Cardiac muscle cell (in vitro differentiated cells and primary cell): ENCODE results near the gene FRMD4B. TPM values are rescaled to one million over a fixed set of nuclear protein-coding genes. Genes with fewer than 3 reads are reported as not detected.
A peak's percentile ranks its signal among the peaks of the same experiment; 100 is the strongest.

Experiments
- DNase-seq, 2 donors: peaks; one replicate each; pipeline versions ENCODE4 v3.0.0 to v3.0.0-alpha.2; 2010 to 2017; ENCODE audit warnings: low read depth in 1 of 2, low spot score in 1 of 2
- H3K27ac ChIP-seq: fragments of 200-600 bp; sonication (generic); 2 replicates; pipeline ENCODE4 v1.5.1; 2016
- H3K27me3 ChIP-seq: fragments of 200-600 bp; sonication (generic); 2 replicates; pipeline ENCODE4 v1.6.0; 2016; ENCODE audit warnings: control low read depth
- H3K36me3 ChIP-seq: fragments of 200-600 bp; sonication (generic); 2 replicates; pipeline ENCODE4 v1.5.1; 2016; ENCODE audit warnings: control low read depth
- H3K4me1 ChIP-seq: fragments of 200-600 bp; sonication (generic); 2 replicates; pipeline ENCODE4 v1.8.1; 2017; ENCODE audit warnings: low read depth, mild to moderate bottlenecking, mixed run types
- H3K4me3 ChIP-seq: fragments of 200-600 bp; sonication (generic); 2 replicates; pipeline ENCODE4 v1.5.1; 2016; ENCODE audit warnings: mild to moderate bottlenecking
- H3K9me3 ChIP-seq: fragments of 200-600 bp; sonication (generic); 2 replicates; pipeline ENCODE4 v1.5.1; 2017; ENCODE audit warnings: low read depth, mild to moderate bottlenecking, control low read depth
- CTCF ChIP-seq: IDR thresholded peaks from 2 replicates; pipeline ENCODE4 v1.5.1; 2012; ENCODE audit warnings: low read depth, mild to moderate bottlenecking, low read length
- polyA plus RNA-seq: library from polyadenylated mRNA; unstranded; fragments of >200 nt; fragmentation: Nextera tagmentation; extraction: Ambion mirVana; gene quantifications from 2 replicates; pipeline ENCODE4 v1.2.1, GENCODE V29; 2016
- total RNA-seq: library from RNA; depleted of rRNA; stranded (reverse); fragments of >200 nt; gene quantifications from 2 replicates; pipeline ENCODE4 v1.2.3, GENCODE V29; 2016

Gene FRMD4B
- total and polyA plus RNA-seq, 2 experiments from 2014 or later = 38.6 to 78.7 TPM

GRCh38 chr3:69203631-69204314, 182.1 kb downstream of the FRMD4B start:
- DNase-seq = no peak
- TF ChIP-seq CTCF = no peak

GRCh38 chr3:69201658-69202057, 184.2 kb downstream of the FRMD4B start:
- no peaks in the 10 kb centered on the region for H3K27me3 ChIP-seq
- no peaks in the 10 kb centered on the region for H3K9me3 ChIP-seq
- no peak for TF ChIP-seq CTCF
- H3K36me3 ChIP-seq = peaks cover 5% of the 10 kb centered on the region
- H3K4me1 ChIP-seq = peaks cover 27% of the 10 kb centered on the region
- H3K27ac ChIP-seq = peak overlapping the region; percentile 93
- DNase-seq = no peak
- no peak overlapping the region for H3K4me3 ChIP-seq

More at GRCh38 chr3:69203631-69204314, 182.1 kb downstream of the FRMD4B start:
- no peak overlapping the region for H3K4me3 ChIP-seq
- no peaks in the 10 kb centered on the region for H3K36me3 ChIP-seq
- H3K9me3 ChIP-seq = no peaks in the 10 kb centered on the region
- H3K27ac ChIP-seq = peak overlapping the region; percentile 13
- H3K27me3 ChIP-seq = no peaks in the 10 kb centered on the region
- H3K4me1 ChIP-seq = peaks cover 20% of the 10 kb centered on the region

- no peaks in the 10 kb centered on the region for H3K9me3 ChIP-seq
- H3K4me1 ChIP-seq = peaks cover 27% of the 10 kb centered on the region
- peaks cover 14% of the 10 kb centered on the region for H3K36me3 ChIP-seq
- peak overlapping the region; percentile 6 for H3K4me3 ChIP-seq
- DNase-seq = peak; percentile 68 to 84
- H3K27ac ChIP-seq = peak overlapping the region; percentile 93
- H3K27me3 ChIP-seq = no peaks in the 10 kb centered on the region
- no peak for TF ChIP-seq CTCF
These were observed 185.4 kb downstream of the FRMD4B start for GRCh38 chr3:69200384-69201068.

- H3K27ac ChIP-seq = peak overlapping the region; percentile 93
- peak overlapping the region; percentile 6 for H3K4me3 ChIP-seq
- TF ChIP-seq CTCF = no peak
- no peak for DNase-seq
- H3K27me3 ChIP-seq = no peaks in the 10 kb centered on the region
- H3K36me3 ChIP-seq = peaks cover 19% of the 10 kb centered on the region
- H3K4me1 ChIP-seq = peaks cover 27% of the 10 kb centered on the region
- H3K9me3 ChIP-seq = no peaks in the 10 kb centered on the region
These were observed 185.9 kb downstream of the FRMD4B start for GRCh38 chr3:69199942-69200341.

GRCh38 chr3:69197922-69198530, 187.9 kb downstream of the FRMD4B start:
- no peak for DNase-seq
- Histone ChIP-seq H3K9me3 (no peaks in the 10 kb centered on the region), H3K4me1 (peaks cover 27% of the 10 kb centered on the region), H3K36me3 (peaks cover 38% of the 10 kb centered on the region), H3K27me3 (no peaks in the 10 kb centered on the region), H3K27ac (no peak overlapping the region), H3K4me3 (no peak overlapping the region)
- TF ChIP-seq CTCF = no peak
